ENCODE results near the gene DPM3. TPM values are rescaled to one million over a fixed set of nuclear protein-coding genes. Genes with fewer than 3 reads are reported as not detected.

Gene DPM3
- total and polyA plus RNA-seq, 2 of the 13 experiments (the other 11 are each of a cell fraction or from before 2014, with no cell fraction given) = 23.2 to 53.4 TPM

GRCh38 chr1:155128755-155129473 lies 11.4 kb downstream of the DPM3 start (continued):
- no peak for TF ChIP-seq U2AF2 (IDR thresholded peaks at IDR 0.05; ENCODE audit: low read depth, low read length)
- 0 out of 2 replicates have a peak, but pooled peaks have one; percentile 45 for TF ChIP-seq ZHX1 (CRISPR knock-in tag; IDR thresholded peaks at IDR 0.05; ENCODE audit: low read depth)
- TF ChIP-seq PLRG1 (conservative IDR thresholded peaks at IDR 0.05) = no peak
- TF ChIP-seq SOX6 (IDR thresholded peaks at IDR 0.05) = no peak
- TF ChIP-seq SOX6 (CRISPR knock-in tag; IDR thresholded peaks at IDR 0.05) = peak; percentile 67
- no peak; the same call in 1 of the 2 replicates for TF ChIP-seq NFKBIZ (CRISPR knock-in tag; IDR thresholded peaks at IDR 0.05)
- TF ChIP-seq HOXA9 (CRISPR knock-in tag; IDR thresholded peaks at IDR 0.05; ENCODE audit: borderline replicate concordance) = peak; percentile 40; the same call in 1 of the 2 replicates
- peak; percentile 46; the same call in 1 of the 2 replicates for TF ChIP-seq JUN (CRISPR knock-in tag; IDR thresholded peaks at IDR 0.05)
- TF ChIP-seq HES4 (CRISPR knock-in tag; IDR thresholded peaks at IDR 0.05; ENCODE audit: borderline replicate concordance) = peak; percentile 76; the same call in 1 of the 2 replicates
- TF ChIP-seq ZZZ3 (CRISPR knock-in tag; IDR thresholded peaks at IDR 0.05; ENCODE audit: borderline replicate concordance) = 0 out of 2 replicates have a peak, but pooled peaks have one; percentile 83
- peak; percentile 69; the same call in 1 of the 2 replicates for TF ChIP-seq MLX (CRISPR knock-in tag; IDR thresholded peaks at IDR 0.05)
- peak; percentile 39; the same call in 1 of the 2 replicates for TF ChIP-seq TMF1 (CRISPR knock-in tag; IDR thresholded peaks at IDR 0.05; ENCODE audit: low read depth)
- no peak for TF ChIP-seq SUZ12 (IDR thresholded peaks at IDR 0.05; ENCODE audit: low read depth, low read length)
- peak; percentile 97 for TF ChIP-seq FOXP4 (CRISPR knock-in tag; IDR thresholded peaks at IDR 0.05)
- peak; percentile 86; the same call in 1 of the 2 replicates for TF ChIP-seq FUBP1 (CRISPR knock-in tag; IDR thresholded peaks at IDR 0.05; ENCODE audit: borderline replicate concordance)
- TF ChIP-seq, protein P1, sequence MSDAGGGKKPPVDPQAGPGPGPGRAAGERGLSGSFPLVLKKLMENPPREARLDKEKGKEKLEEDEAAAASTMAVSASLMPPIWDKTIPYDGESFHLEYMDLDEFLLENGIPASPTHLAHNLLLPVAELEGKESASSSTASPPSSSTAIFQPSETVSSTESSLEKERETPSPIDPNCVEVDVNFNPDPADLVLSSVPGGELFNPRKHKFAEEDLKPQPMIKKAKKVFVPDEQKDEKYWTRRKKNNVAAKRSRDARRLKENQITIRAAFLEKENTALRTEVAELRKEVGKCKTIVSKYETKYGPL (CRISPR knock-in tag; IDR thresholded peaks at IDR 0.05) = no peak
- peak; percentile 84; the same call in 1 of the 2 replicates for TF ChIP-seq ZBTB20 (CRISPR knock-in tag; IDR thresholded peaks at IDR 0.05; ENCODE audit: borderline replicate concordance, low read depth)
- TF ChIP-seq ZSCAN31 (CRISPR knock-in tag; IDR thresholded peaks at IDR 0.05; ENCODE audit: low read depth) = peak; percentile 59; the same call in 1 of the 2 replicates
- TF ChIP-seq NFYB (CRISPR knock-in tag; IDR thresholded peaks at IDR 0.05) = no peak
- peak; percentile 18; the same call in 1 of the 2 replicates for TF ChIP-seq BORCS8-MEF2B (CRISPR knock-in tag; IDR thresholded peaks at IDR 0.05)
